Glutamatergic neuron (in vitro differentiated cells): ENCODE data around the gene NXT2. TPM values are rescaled to one million over a fixed set of nuclear protein-coding genes. Genes with fewer than 3 reads are reported as not detected.
A peak's percentile ranks its signal among the peaks of the same experiment; 100 is the strongest.

Experiments used
- DNase-seq: peaks from one replicate; pipeline ENCODE4 v3.0.0; 2022
- H3K27ac Mint-ChIP-seq: one replicate; pipeline ENCODE4 v1.8.0; 2020; ENCODE audit warnings: mild to moderate bottlenecking, mixed read lengths, inconsistent platforms; ENCODE audit not compliant: unreplicated experiment
- H3K27me3 Mint-ChIP-seq: one replicate; pipeline ENCODE4 v1.8.0; 2020; ENCODE audit warnings: mild to moderate bottlenecking, moderate library complexity, mixed read lengths, inconsistent platforms; ENCODE audit not compliant: unreplicated experiment
- H3K36me3 Mint-ChIP-seq: one replicate; pipeline ENCODE4 v1.8.0; 2020; ENCODE audit warnings: mild to moderate bottlenecking, mixed read lengths, inconsistent platforms; ENCODE audit not compliant: unreplicated experiment
- H3K4me1 Mint-ChIP-seq: one replicate; pipeline ENCODE4 v1.8.0; 2020; ENCODE audit warnings: mild to moderate bottlenecking, low read depth, mixed read lengths, inconsistent platforms; ENCODE audit not compliant: unreplicated experiment
- H3K4me3 Mint-ChIP-seq: one replicate; pipeline ENCODE4 v1.8.0; 2020; ENCODE audit warnings: mild to moderate bottlenecking, mixed read lengths, inconsistent platforms; ENCODE audit not compliant: unreplicated experiment
- H3K9me3 Mint-ChIP-seq: one replicate; pipeline ENCODE4 v1.8.0; 2020; ENCODE audit warnings: mild to moderate bottlenecking, moderate library complexity, mixed read lengths, inconsistent platforms; ENCODE audit not compliant: unreplicated experiment
- CTCF ChIP-seq: fragments of 200-600 bp; sonication (generic); IDR thresholded peaks from one replicate; pipeline ENCODE4 v1.5.0; 2021; ENCODE audit not compliant: partially characterized antibody, unreplicated experiment
- long read RNA-seq: library from polyadenylated mRNA; unstranded; transcript quantifications from one replicate; pipeline ENCODE4 v2.0.0, GENCODE V29; 2020; ENCODE audit not compliant: unreplicated experiment
- total RNA-seq: library from RNA; stranded (reverse); fragmentation: NEBNext Ultra II Directional; extraction: Animal tissue kit (Norgen Biotek cat#: 25700); gene quantifications from one replicate; pipeline ENCODE4 v1.2.1, GENCODE V29; 2021; ENCODE audit not compliant: unreplicated experiment

The NXT2 gene
- 2.7 TPM for total RNA-seq
- long read RNA-seq, partial matches to known transcripts: 1 of 4 reads
- long read RNA-seq, other reads (novel, unspliced or antisense): 0 of 4 reads

- peaks cover 11% of the 10 kb centered on the region for H3K9me3 Mint-ChIP-seq
- peaks cover 5% of the 10 kb centered on the region for H3K27me3 Mint-ChIP-seq
- H3K36me3 Mint-ChIP-seq: no peaks in the 10 kb centered on the region
Measured at GRCh38 chrX:109536439-109537323, at the start of gene NXT2. Gene NXT2 (plus strand): TSS chrX:109536844. CDS start chrX:109537007, 163 bp downstream.

GRCh38 chrX:109487640-109488039, 49.0 kb upstream of the NXT2 start:
- H3K4me3 Mint-ChIP-seq: no peak overlapping the region
- no peak for TF ChIP-seq CTCF
- H3K36me3 Mint-ChIP-seq: no peaks in the 10 kb centered on the region

More at GRCh38 chrX:109536439-109537323, at the start of gene NXT2:
- peak within 1 kb of the TSS; percentile 86 for H3K4me3 Mint-ChIP-seq
- peak; percentile 86 for DNase-seq
- peak within 1 kb of the TSS; percentile 95 for H3K27ac Mint-ChIP-seq
- no peaks in the 10 kb centered on the region for H3K4me1 Mint-ChIP-seq
- TF ChIP-seq CTCF: no peak

GRCh38 chrX:109489174-109489573, 47.5 kb upstream of the NXT2 start:
- Mint-ChIP-seq H3K27me3 (no peaks in the 10 kb centered on the region), H3K4me3 (no peak overlapping the region), H3K9me3 (peaks cover 2% of the 10 kb centered on the region), H3K27ac (no peak overlapping the region), H3K36me3 (no peaks in the 10 kb centered on the region), H3K4me1 (no peaks in the 10 kb centered on the region)
- TF ChIP-seq CTCF: no peak
- DNase-seq: no peak

More at GRCh38 chrX:109487640-109488039, 49.0 kb upstream of the NXT2 start:
- Mint-ChIP-seq H3K9me3 (peaks cover 2% of the 10 kb centered on the region), H3K27me3 (no peaks in the 10 kb centered on the region), H3K27ac (no peak overlapping the region), H3K4me1 (no peaks in the 10 kb centered on the region)
- DNase-seq: no peak

- no peak overlapping the region for H3K27ac Mint-ChIP-seq
- no peak for TF ChIP-seq CTCF
- no peak overlapping the region for H3K4me3 Mint-ChIP-seq
- H3K9me3 Mint-ChIP-seq: peaks cover 2% of the 10 kb centered on the region
- DNase-seq: no peak
- H3K36me3 Mint-ChIP-seq: no peaks in the 10 kb centered on the region
- no peaks in the 10 kb centered on the region for H3K27me3 Mint-ChIP-seq
- no peaks in the 10 kb centered on the region for H3K4me1 Mint-ChIP-seq
Measured at GRCh38 chrX:109498434-109498833, 38.2 kb upstream of the NXT2 start.

- H3K4me1 Mint-ChIP-seq: no peaks in the 10 kb centered on the region
- H3K27me3 Mint-ChIP-seq: no peaks in the 10 kb centered on the region
- H3K36me3 Mint-ChIP-seq: no peaks in the 10 kb centered on the region
- TF ChIP-seq CTCF: no peak
- no peak overlapping the region for H3K4me3 Mint-ChIP-seq
- H3K27ac Mint-ChIP-seq: no peak overlapping the region
- H3K9me3 Mint-ChIP-seq: peaks cover 2% of the 10 kb centered on the region
- DNase-seq: no peak
Measured at GRCh38 chrX:109501176-109501575, 35.5 kb upstream of the NXT2 start.
